Liver (tissue), 9 donors: ENCODE data around the gene ADAMTS19. TPM values are rescaled to one million over a fixed set of nuclear protein-coding genes. Genes with fewer than 3 reads are reported as not detected.

Experiments used
- DNase-seq: peaks from one replicate; pipeline ENCODE4 v3.0.0-alpha.2; 2017; ENCODE audit warnings: low spot score
- H3K27ac ChIP-seq, 2 donors: one replicate each; pipeline ENCODE4 v1.7.0; 2013; ENCODE audit warnings: inconsistent platforms in 2 of 2, low read length in 2 of 2, control low read depth in 1 of 2, low read depth in 1 of 2, mild to moderate bottlenecking in 1 of 2
- H3K27me3 ChIP-seq, 4 donors: one replicate each; pipeline versions ENCODE4 v1.6.1 to v1.7.0; 2013; ENCODE audit warnings: low read length in 3 of 4, inconsistent platforms in 1 of 4, mild to moderate bottlenecking in 1 of 4, moderate library complexity in 1 of 4; ENCODE audit not compliant: control insufficient read depth in 4 of 4, insufficient read depth in 4 of 4
- H3K36me3 ChIP-seq, 4 donors: one replicate each; pipeline versions ENCODE4 v1.6.1 to v1.7.0; 2013; ENCODE audit warnings: low read length in 3 of 4, mild to moderate bottlenecking in 3 of 4, low read depth in 1 of 4, moderate library complexity in 1 of 4; ENCODE audit not compliant: control insufficient read depth in 4 of 4, insufficient read depth in 3 of 4
- H3K4me1 ChIP-seq, 4 donors: one replicate each; pipeline versions ENCODE4 v1.6.1 to v1.7.0; 2013; ENCODE audit warnings: low read length in 3 of 4, mild to moderate bottlenecking in 3 of 4, moderate library complexity in 1 of 4; ENCODE audit not compliant: control insufficient read depth in 4 of 4, insufficient read depth in 4 of 4
- H3K4me3 ChIP-seq, 3 donors: one replicate each; pipeline versions ENCODE4 v1.6.1 to v1.7.0; 2013; ENCODE audit warnings: low read length in 3 of 3, control low read depth in 1 of 3, low read depth in 1 of 3, mild to moderate bottlenecking in 1 of 3
- H3K9ac ChIP-seq, 2 donors: one replicate each; pipeline ENCODE4 v1.7.0; 2013; ENCODE audit warnings: low read length in 2 of 2, mild to moderate bottlenecking in 2 of 2, moderate library complexity in 2 of 2, control low read depth in 1 of 2, low read depth in 1 of 2
- H3K9me3 ChIP-seq, 4 donors: one replicate each; pipeline versions ENCODE4 v1.6.1 to v1.7.0; 2013; ENCODE audit warnings: low read length in 3 of 4; ENCODE audit not compliant: control insufficient read depth in 4 of 4
- ATF3 ChIP-seq: IDR thresholded peaks from 2 replicates; pipeline ENCODE4 v1.6.1; 2016; ENCODE audit warnings: antibody characterized with exemption
- FOXA2 ChIP-seq: IDR thresholded peaks from 2 replicates; pipeline ENCODE4 v1.6.1; 2016; ENCODE audit warnings: antibody characterized with exemption
- JUND ChIP-seq, 2 donors: IDR thresholded peaks; 2 replicates each; pipeline ENCODE4 v1.6.1; 2016; ENCODE audit warnings: antibody characterized with exemption in 2 of 2
- MAX ChIP-seq: IDR thresholded peaks from 2 replicates; pipeline ENCODE4 v1.6.1; 2016; ENCODE audit warnings: antibody characterized with exemption
- NR2F2 ChIP-seq: IDR thresholded peaks from 2 replicates; pipeline ENCODE4 v1.6.1; 2016; ENCODE audit warnings: antibody characterized with exemption
- RAD21 ChIP-seq, 2 donors: IDR thresholded peaks; 2 replicates each; pipeline ENCODE4 v1.6.1; 2016; ENCODE audit warnings: antibody characterized with exemption in 2 of 2, mild to moderate bottlenecking in 2 of 2
- RXRA ChIP-seq, 2 donors: IDR thresholded peaks; 2 replicates each; pipeline ENCODE4 v1.6.1; 2017 to 2018; ENCODE audit warnings: antibody characterized with exemption in 2 of 2, mild to moderate bottlenecking in 1 of 2
- SP1 ChIP-seq: IDR thresholded peaks from 2 replicates; pipeline ENCODE4 v1.6.1; 2018; ENCODE audit warnings: antibody characterized with exemption, mild to moderate bottlenecking
- TAF1 ChIP-seq: conservative IDR thresholded peaks from 2 replicates; pipeline ENCODE4 v1.6.1; 2016; ENCODE audit warnings: antibody characterized with exemption, mild to moderate bottlenecking
- YY1 ChIP-seq: IDR thresholded peaks from 2 replicates; pipeline ENCODE4 v1.6.1; 2016; ENCODE audit warnings: antibody characterized with exemption, mild to moderate bottlenecking
- WGBS: extraction: QIAGEN DNeasy Blood & Tissue Kit; methylation state at CpG from one replicate; pipeline ENCODE4 v1.1.7; 2013; 5-methylcytosine and 5-hydroxymethylcytosine counted together
- polyA plus RNA-seq, 2 donors: library from polyadenylated mRNA; stranded (reverse) in 1 of 2; unstranded in 1 of 2; fragments of 200-250 nt in 1 of 2; fragments of >200 nt in 1 of 2; fragmentation: Nextera tagmentation in 1 of 2; extraction: Ambion mirVana in 1 of 2; gene quantifications; one replicate each; pipeline versions ENCODE4 v1.2.1 to v1.2.3, GENCODE V29; 2013 to 2015
- total RNA-seq, 2 donors: library from RNA; depleted of rRNA; stranded (reverse); fragments of >200 nt; gene quantifications; one replicate each; pipeline ENCODE4 v1.2.3, GENCODE V29; 2014
- TF ChIP-seq, protein P1 (sequence below): IDR thresholded peaks from 2 replicates; pipeline ENCODE4 v1.6.1; 2016; ENCODE audit warnings: antibody characterized with exemption
- TF ChIP-seq, protein P2 (sequence below): IDR thresholded peaks from 2 replicates; pipeline ENCODE4 v1.6.1; 2016; ENCODE audit warnings: antibody characterized with exemption, mild to moderate bottlenecking
- donor health status: healthy.
- donor health status: healthy.
- donor health status: healthy.
- donor health status: healthy.
- donor health status: healthy.

ADAMTS19 gene
- total and polyA plus RNA-seq, 4 donors, result 0.09 TPM; not detected in 3

- Histone ChIP-seq H3K27ac (no peak overlapping the region), H3K27me3 (no peaks in the 10 kb centered on the region), H3K4me3 (no peak overlapping the region), H3K36me3 (no peaks in the 10 kb centered on the region), H3K9me3 (no peaks in the 10 kb centered on the region), H3K9ac (no peak overlapping the region), H3K4me1 (no peaks in the 10 kb centered on the region)
- no peak for DNase-seq
- WGBS, result 71% methylated on average over 3 of the region's 3 CpGs
- no peak for TF ChIP-seq YY1
- TF ChIP-seq MAX, result no peak
- no peak for TF ChIP-seq SP1
- no peak for TF ChIP-seq ATF3
- no peak for TF ChIP-seq RAD21 (IDR thresholded peaks at IDR 0.05)
- no peak for TF ChIP-seq NR2F2
- no peak for TF ChIP-seq FOXA2
- TF ChIP-seq RXRA (IDR thresholded peaks at IDR 0.05), result no peak
- TF ChIP-seq, protein P1, sequence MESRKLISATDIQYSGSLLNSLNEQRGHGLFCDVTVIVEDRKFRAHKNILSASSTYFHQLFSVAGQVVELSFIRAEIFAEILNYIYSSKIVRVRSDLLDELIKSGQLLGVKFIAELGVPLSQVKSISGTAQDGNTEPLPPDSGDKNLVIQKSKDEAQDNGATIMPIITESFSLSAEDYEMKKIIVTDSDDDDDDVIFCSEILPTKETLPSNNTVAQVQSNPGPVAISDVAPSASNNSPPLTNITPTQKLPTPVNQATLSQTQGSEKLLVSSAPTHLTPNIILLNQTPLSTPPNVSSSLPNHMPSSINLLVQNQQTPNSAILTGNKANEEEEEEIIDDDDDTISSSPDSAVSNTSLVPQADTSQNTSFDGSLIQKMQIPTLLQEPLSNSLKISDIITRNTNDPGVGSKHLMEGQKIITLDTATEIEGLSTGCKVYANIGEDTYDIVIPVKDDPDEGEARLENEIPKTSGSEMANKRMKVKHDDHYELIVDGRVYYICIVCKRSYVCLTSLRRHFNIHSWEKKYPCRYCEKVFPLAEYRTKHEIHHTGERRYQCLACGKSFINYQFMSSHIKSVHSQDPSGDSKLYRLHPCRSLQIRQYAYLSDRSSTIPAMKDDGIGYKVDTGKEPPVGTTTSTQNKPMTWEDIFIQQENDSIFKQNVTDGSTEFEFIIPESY, result no peak
Measured at GRCh38 chr5:129541051-129541450, 81.0 kb downstream of the ADAMTS19 start.

DNA sequence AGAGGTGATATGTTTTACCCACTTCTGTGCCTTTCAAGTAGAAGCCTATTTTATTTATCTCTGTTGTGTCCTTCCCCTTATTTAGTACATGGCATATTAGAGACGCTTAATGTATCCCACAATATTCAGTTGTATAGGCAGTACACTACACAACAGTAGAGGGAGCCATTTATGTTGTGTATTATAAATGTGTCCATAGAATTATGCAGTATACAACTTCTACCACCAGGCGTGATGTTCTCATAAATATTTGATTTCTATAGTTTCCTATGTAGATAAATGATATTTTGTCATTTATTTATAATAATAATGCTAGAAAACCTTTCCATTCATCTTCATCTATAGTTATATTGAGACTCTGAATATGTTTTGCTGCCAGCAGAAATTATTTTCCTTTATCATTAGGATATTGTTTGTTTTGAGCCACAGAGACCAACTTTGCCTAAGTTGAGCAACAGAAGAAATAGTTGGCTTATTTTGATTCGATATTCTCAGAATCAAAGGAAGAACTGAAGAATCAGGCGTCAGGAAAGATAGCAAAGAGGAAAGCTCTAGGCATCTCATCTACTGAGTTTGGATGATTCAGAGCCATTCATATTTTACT, 81.7 kb downstream of the ADAMTS19 start:
- no peak for DNase-seq
- Histone ChIP-seq H3K27me3 (no peaks in the 10 kb centered on the region), H3K4me1 (no peaks in the 10 kb centered on the region), H3K9me3 (no peaks in the 10 kb centered on the region), H3K9ac (no peak overlapping the region), H3K4me3 (no peak overlapping the region), H3K27ac (no peak overlapping the region), H3K36me3 (no peaks in the 10 kb centered on the region)
- TF ChIP-seq JUND (IDR thresholded peaks at IDR 0.05) (no peak), SP1 (no peak), ATF3 (no peak), TAF1 (no peak), RXRA (IDR thresholded peaks at IDR 0.05) (no peak)
- TF ChIP-seq, protein P2, sequence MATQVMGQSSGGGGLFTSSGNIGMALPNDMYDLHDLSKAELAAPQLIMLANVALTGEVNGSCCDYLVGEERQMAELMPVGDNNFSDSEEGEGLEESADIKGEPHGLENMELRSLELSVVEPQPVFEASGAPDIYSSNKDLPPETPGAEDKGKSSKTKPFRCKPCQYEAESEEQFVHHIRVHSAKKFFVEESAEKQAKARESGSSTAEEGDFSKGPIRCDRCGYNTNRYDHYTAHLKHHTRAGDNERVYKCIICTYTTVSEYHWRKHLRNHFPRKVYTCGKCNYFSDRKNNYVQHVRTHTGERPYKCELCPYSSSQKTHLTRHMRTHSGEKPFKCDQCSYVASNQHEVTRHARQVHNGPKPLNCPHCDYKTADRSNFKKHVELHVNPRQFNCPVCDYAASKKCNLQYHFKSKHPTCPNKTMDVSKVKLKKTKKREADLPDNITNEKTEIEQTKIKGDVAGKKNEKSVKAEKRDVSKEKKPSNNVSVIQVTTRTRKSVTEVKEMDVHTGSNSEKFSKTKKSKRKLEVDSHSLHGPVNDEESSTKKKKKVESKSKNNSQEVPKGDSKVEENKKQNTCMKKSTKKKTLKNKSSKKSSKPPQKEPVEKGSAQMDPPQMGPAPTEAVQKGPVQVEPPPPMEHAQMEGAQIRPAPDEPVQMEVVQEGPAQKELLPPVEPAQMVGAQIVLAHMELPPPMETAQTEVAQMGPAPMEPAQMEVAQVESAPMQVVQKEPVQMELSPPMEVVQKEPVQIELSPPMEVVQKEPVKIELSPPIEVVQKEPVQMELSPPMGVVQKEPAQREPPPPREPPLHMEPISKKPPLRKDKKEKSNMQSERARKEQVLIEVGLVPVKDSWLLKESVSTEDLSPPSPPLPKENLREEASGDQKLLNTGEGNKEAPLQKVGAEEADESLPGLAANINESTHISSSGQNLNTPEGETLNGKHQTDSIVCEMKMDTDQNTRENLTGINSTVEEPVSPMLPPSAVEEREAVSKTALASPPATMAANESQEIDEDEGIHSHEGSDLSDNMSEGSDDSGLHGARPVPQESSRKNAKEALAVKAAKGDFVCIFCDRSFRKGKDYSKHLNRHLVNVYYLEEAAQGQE, result no peak
- 70% methylated on average over 4 of the region's 4 CpGs for WGBS
